ENCODE results near the gene KLF5. TPM values are rescaled to one million over a fixed set of nuclear protein-coding genes. Genes with fewer than 3 reads are reported as not detected.

The KLF5 gene
- total RNA-seq, 1 experiment from 2014 or later: 59.2 TPM

DNA sequence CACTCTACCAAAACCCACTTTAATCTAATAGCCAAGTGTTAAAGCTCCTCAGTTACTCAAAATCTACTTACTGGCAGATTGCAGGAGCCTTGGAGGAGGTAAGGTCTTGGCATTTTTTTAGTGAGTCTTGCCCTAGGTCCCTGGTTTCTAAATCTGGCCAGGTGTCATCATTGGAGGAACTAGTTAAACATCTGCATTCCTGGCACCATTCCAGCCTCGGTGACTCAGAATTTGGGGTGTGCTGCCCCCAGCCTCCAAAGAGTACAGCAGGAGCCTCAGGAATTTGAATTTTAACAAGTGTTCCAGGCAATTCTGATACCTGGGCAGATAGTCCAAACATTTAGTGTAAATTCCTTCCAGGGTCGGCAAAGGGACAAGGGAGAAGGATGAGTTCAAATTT is 37.4 kb downstream of the KLF5 start:
- Histone ChIP-seq H3K9ac (ENCODE audit: low read length) (peak overlapping the region; percentile 3; the same call in 1 of the 2 replicates), H3K4me1 (ENCODE audit: control insufficient read depth in 1 of 2, insufficient read depth in 2 of 2, low read length in 2 of 2) (peaks cover 27 to 42% of the 10 kb centered on the region in 2 experiments), H3K27ac (ENCODE audit: low read depth, low read length) (peak overlapping the region; percentile 50), H2AFZ (ENCODE audit: low read depth, low read length, poor library complexity, severe bottlenecking) (peak overlapping the region; percentile 27), H3K27me3 (ENCODE audit: insufficient read depth, low read length) (no peaks in the 10 kb centered on the region), H3K9me2 (ENCODE audit: insufficient read depth) (no peaks in the 10 kb centered on the region), H3K4me2 (ENCODE audit: low read length) (peak overlapping the region; percentile 63), H3K9me3 (ENCODE audit: control insufficient read depth in 1 of 2, insufficient read depth in 1 of 2, low read depth in 1 of 2, low read length in 2 of 2) (no peaks in the 10 kb centered on the region; a peak in 1 of 4 replicates), H3K36me3 (ENCODE audit: control insufficient read depth in 1 of 2, insufficient read depth in 2 of 2, low read length in 2 of 2) (no peaks in the 10 kb centered on the region), H4K20me1 (ENCODE audit: insufficient read depth) (no peaks in the 10 kb centered on the region), H3K4me3 (replicated peaks in 1 of 2; ENCODE audit: low read depth in 1 of 2, low read length in 2 of 2) (no peak overlapping the region; a peak in 1 of 4 replicates), H3K79me2 (ENCODE audit: insufficient read depth, low read length) (no peaks in the 10 kb centered on the region)
- ChIA-PET POLR2A (no interaction called here), RAD21 (ENCODE audit: low non-redundant PET in 1 of 2, low total read pairs in 2 of 2, uncharacterized antibody in 2 of 2, unreplicated experiment in 2 of 2) (no interaction called here), CTCF (no interaction called here)
- no TSS peak for BruUV-seq (replicated peaks)
- DNase-seq (ENCODE audit: low read depth, low spot score) (no peak), ATAC-seq (peak; percentile 60)
- intact Hi-C loops (cut with micrococcal nuclease): loop anchor here (10.0 kb wide), 2 partner anchors 119 to 229 kb away; no protein-coding TSS in a partner anchor
- TF ChIP-seq FOSL1 (IDR thresholded peaks at IDR 0.05; ENCODE audit: low read depth) (peak; percentile 69), ZFX (IDR thresholded peaks at IDR 0.05) (no peak), SP1 (IDR thresholded peaks at IDR 0.05; ENCODE audit: low read depth) (peak; percentile 52), CBX3 (IDR thresholded peaks at IDR 0.05; ENCODE audit: low read depth) (peak; percentile 54; the same call in 1 of the 2 replicates), CEBPB (IDR thresholded peaks at IDR 0.05; ENCODE audit: low read depth) (no peak; the same call in 1 of the 2 replicates), EZH2 (IDR thresholded peaks at IDR 0.05) (no peak), ELF1 (IDR thresholded peaks at IDR 0.05; ENCODE audit: borderline replicate concordance, low read depth) (no peak), EZH2phosphoT487 (IDR thresholded peaks at IDR 0.05; ENCODE audit: borderline replicate concordance) (no peak), ZNF274 (IDR thresholded peaks at IDR 0.05; ENCODE audit: low read depth, low read length) (no peak), TCF7L2 (IDR thresholded peaks at IDR 0.05; ENCODE audit: borderline replicate concordance, extremely low read depth, insufficient read depth, insufficient read length) (no peak), POLR2A (IDR thresholded peaks at IDR 0.05; ENCODE audit: borderline replicate concordance, extremely low read depth, insufficient read depth, insufficient read length) (no peak), EGR1 (IDR thresholded peaks at IDR 0.05; ENCODE audit: low read depth) (no peak), SIN3A (IDR thresholded peaks at IDR 0.05; ENCODE audit: low read depth) (no peak), RAD21 (IDR thresholded peaks at IDR 0.05; ENCODE audit: low read depth) (no peak), JUND (IDR thresholded peaks at IDR 0.05) (peak; percentile 50), YY1 (IDR thresholded peaks at IDR 0.05; ENCODE audit: extremely low read depth, insufficient replicate concordance, low read depth, low read length) (no peak), POLR2AphosphoS5 (IDR thresholded peaks at IDR 0.05; ENCODE audit: low read depth, low read length) (peak; percentile 46)
- TF ChIP-seq, protein P1, sequence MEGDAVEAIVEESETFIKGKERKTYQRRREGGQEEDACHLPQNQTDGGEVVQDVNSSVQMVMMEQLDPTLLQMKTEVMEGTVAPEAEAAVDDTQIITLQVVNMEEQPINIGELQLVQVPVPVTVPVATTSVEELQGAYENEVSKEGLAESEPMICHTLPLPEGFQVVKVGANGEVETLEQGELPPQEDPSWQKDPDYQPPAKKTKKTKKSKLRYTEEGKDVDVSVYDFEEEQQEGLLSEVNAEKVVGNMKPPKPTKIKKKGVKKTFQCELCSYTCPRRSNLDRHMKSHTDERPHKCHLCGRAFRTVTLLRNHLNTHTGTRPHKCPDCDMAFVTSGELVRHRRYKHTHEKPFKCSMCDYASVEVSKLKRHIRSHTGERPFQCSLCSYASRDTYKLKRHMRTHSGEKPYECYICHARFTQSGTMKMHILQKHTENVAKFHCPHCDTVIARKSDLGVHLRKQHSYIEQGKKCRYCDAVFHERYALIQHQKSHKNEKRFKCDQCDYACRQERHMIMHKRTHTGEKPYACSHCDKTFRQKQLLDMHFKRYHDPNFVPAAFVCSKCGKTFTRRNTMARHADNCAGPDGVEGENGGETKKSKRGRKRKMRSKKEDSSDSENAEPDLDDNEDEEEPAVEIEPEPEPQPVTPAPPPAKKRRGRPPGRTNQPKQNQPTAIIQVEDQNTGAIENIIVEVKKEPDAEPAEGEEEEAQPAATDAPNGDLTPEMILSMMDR (IDR thresholded peaks at IDR 0.05 in 2 of 3, conservative IDR thresholded peaks at IDR 0.05 in 1 of 3; ENCODE audit: borderline replicate concordance in 1 of 3, insufficient read depth in 1 of 3, low read depth in 2 of 3, low read length in 2 of 3): no peak
- TF ChIP-seq, protein P2, sequence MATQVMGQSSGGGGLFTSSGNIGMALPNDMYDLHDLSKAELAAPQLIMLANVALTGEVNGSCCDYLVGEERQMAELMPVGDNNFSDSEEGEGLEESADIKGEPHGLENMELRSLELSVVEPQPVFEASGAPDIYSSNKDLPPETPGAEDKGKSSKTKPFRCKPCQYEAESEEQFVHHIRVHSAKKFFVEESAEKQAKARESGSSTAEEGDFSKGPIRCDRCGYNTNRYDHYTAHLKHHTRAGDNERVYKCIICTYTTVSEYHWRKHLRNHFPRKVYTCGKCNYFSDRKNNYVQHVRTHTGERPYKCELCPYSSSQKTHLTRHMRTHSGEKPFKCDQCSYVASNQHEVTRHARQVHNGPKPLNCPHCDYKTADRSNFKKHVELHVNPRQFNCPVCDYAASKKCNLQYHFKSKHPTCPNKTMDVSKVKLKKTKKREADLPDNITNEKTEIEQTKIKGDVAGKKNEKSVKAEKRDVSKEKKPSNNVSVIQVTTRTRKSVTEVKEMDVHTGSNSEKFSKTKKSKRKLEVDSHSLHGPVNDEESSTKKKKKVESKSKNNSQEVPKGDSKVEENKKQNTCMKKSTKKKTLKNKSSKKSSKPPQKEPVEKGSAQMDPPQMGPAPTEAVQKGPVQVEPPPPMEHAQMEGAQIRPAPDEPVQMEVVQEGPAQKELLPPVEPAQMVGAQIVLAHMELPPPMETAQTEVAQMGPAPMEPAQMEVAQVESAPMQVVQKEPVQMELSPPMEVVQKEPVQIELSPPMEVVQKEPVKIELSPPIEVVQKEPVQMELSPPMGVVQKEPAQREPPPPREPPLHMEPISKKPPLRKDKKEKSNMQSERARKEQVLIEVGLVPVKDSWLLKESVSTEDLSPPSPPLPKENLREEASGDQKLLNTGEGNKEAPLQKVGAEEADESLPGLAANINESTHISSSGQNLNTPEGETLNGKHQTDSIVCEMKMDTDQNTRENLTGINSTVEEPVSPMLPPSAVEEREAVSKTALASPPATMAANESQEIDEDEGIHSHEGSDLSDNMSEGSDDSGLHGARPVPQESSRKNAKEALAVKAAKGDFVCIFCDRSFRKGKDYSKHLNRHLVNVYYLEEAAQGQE (IDR thresholded peaks at IDR 0.05; ENCODE audit: low read depth): no peak
- TF ChIP-seq, protein P3, sequence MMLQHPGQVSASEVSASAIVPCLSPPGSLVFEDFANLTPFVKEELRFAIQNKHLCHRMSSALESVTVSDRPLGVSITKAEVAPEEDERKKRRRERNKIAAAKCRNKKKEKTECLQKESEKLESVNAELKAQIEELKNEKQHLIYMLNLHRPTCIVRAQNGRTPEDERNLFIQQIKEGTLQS (IDR thresholded peaks at IDR 0.05): peak; percentile 21; the same call in 1 of the 2 replicates
- TF ChIP-seq, protein P4, sequence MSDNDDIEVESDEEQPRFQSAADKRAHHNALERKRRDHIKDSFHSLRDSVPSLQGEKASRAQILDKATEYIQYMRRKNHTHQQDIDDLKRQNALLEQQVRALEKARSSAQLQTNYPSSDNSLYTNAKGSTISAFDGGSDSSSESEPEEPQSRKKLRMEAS (IDR thresholded peaks at IDR 0.05): 0 out of 2 replicates have a peak, but pooled peaks have one; percentile 24

Measured in HCT116 (cell line).